IPS-20b (cell line): ENCODE data around the gene HACD2.

Source experiments
- H3K27ac ChIP-seq: one replicate; pipeline ENCODE4 v1.5.1; 2013; ENCODE audit warnings: low read length
- H3K27me3 ChIP-seq: 2 replicates; pipeline ENCODE4 v1.6.1; 2013; ENCODE audit warnings: mild to moderate bottlenecking, low read length, inconsistent platforms; ENCODE audit not compliant: insufficient read depth
- H3K36me3 ChIP-seq: 2 replicates; pipeline ENCODE4 v1.6.1; 2013; ENCODE audit warnings: low read depth, mild to moderate bottlenecking, inconsistent platforms, low read length, moderate library complexity; ENCODE audit not compliant: insufficient read depth
- H3K4me1 ChIP-seq: 2 replicates; pipeline ENCODE4 v1.6.1; 2013; ENCODE audit warnings: mild to moderate bottlenecking, control low read depth, inconsistent platforms, low read length, moderate library complexity; ENCODE audit not compliant: insufficient read depth
- H3K4me3 ChIP-seq: 2 replicates; pipeline ENCODE4 v1.5.1; 2013; ENCODE audit warnings: mild to moderate bottlenecking, low read length, inconsistent platforms
- H3K9ac ChIP-seq: 2 replicates; pipeline ENCODE4 v1.6.1; 2013; ENCODE audit warnings: low read depth, mild to moderate bottlenecking, inconsistent platforms, low read length, moderate library complexity
- H3K9me3 ChIP-seq: 2 replicates; pipeline ENCODE4 v1.6.1; 2013; ENCODE audit warnings: mild to moderate bottlenecking, low read depth, low read length, inconsistent platforms; ENCODE audit not compliant: insufficient read depth

HACD2 gene

DNA sequence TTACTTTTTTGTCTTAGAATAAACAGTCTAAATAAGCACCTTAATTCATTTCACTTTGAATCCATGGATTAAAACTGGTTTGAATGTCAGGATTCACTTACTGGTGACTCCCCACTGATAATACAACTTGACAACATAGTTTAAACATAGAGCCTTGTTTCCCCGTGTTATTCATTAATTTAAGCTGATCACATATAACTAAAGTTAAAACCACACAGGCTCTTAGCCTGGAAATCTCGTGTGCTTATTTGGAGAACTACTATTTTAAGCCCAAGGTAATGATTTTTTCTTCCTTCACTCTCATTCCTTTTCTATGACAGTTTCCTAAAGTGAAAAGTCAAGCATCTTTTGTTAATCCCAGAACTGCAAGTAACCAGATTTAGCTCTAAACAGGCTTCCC lies 64.2 kb downstream of the HACD2 start:
- Histone ChIP-seq H3K27me3 (no peaks in the 10 kb centered on the region), H3K27ac (no peak overlapping the region), H3K9ac (no peak overlapping the region), H3K4me1 (no peaks in the 10 kb centered on the region), H3K36me3 (0 out of 2 replicates have a peak, but pooled peaks cover 4% of the 10 kb centered on the region), H3K4me3 (no peak overlapping the region), H3K9me3 (no peaks in the 10 kb centered on the region)

DNA sequence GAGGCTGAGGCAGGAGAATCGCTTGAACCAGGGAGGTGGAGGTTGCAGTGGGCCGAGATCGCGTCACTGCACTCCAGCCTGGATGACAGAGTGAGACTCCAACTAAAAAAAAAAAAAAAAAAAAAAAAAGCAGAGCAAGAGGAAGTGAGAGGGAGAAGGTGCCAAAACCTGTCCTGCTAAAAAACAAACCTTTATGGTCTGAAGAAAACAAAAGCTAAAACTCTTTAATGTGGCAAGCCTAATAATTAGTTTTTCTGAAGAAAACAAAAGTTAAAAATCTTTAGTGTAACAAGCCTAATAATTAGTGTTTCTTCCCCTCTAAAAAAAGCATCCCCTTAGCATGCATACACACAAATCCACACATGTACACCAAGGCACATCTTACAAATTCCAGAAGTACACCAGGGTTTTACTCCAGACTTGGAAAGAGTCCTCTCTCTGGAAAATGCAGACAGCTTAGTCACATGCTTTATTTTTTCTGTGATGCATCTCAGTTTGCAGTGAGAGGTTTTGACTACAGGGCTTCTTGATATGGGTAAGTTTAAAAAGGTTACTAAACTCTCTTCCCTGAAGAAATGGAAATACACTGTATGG lies 65.9 kb downstream of the HACD2 start:
- H3K36me3 ChIP-seq: 0 out of 2 replicates have a peak, but pooled peaks cover 4% of the 10 kb centered on the region
- no peaks in the 10 kb centered on the region for H3K4me1 ChIP-seq
- H3K27ac ChIP-seq: no peak overlapping the region
- H3K9me3 ChIP-seq: no peaks in the 10 kb centered on the region
- no peak overlapping the region for H3K9ac ChIP-seq
- no peaks in the 10 kb centered on the region for H3K27me3 ChIP-seq
- H3K4me3 ChIP-seq: no peak overlapping the region

DNA sequence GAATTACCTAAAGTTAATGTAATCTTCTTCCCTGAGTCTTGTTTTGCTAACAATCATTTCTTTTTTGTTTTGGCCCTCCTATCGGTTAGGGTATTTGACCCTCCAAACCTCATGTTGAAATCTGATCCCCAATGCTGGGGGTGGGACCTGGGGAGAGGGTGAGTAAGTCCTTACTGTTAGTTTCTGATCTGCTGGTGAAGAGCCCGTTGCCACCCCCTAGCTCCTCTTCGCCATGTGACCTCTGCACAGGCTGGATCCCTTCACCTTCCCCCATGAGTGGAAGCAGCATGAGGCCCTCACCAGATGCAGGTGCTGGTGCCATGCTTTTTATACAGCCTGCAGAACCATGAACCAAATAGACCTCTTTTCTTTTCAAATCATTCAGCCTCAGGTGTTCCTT lies 73.1 kb downstream of the HACD2 start:
- H3K27ac ChIP-seq: no peak overlapping the region
- H3K9me3 ChIP-seq: no peaks in the 10 kb centered on the region
- no peak overlapping the region; the same call in 1 of the 2 replicates for H3K4me3 ChIP-seq
- H3K27me3 ChIP-seq: no peaks in the 10 kb centered on the region
- H3K4me1 ChIP-seq: peaks cover 3% of the 10 kb centered on the region; the same call in 1 of the 2 replicates
- H3K36me3 ChIP-seq: peaks cover 12% of the 10 kb centered on the region; the same call in 1 of the 2 replicates
- H3K9ac ChIP-seq: no peak overlapping the region

DNA sequence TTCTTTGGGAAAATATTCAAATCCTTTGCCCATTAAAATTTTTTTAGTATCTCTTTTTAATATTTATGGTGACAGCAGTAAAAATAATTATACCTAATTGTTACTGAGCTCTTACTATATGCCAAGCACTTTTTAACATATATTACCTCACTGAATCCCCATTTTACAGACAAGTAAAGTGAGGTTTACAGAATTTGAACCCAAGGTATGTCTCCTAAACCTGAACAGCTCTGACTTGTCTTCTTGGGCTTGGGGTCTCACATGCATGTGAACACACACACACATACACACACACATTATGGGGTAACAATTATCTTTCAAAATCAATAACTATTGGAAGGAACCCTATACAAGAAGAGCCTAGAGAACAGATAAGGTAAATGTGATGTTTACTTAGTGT lies 73.8 kb downstream of the HACD2 start:
- Histone ChIP-seq H3K27ac (no peak overlapping the region), H3K27me3 (no peaks in the 10 kb centered on the region), H3K36me3 (peaks cover 12% of the 10 kb centered on the region; the same call in 1 of the 2 replicates), H3K4me3 (no peak overlapping the region; the same call in 1 of the 2 replicates), H3K4me1 (peaks cover 3% of the 10 kb centered on the region; the same call in 1 of the 2 replicates), H3K9ac (no peak overlapping the region), H3K9me3 (no peaks in the 10 kb centered on the region)

DNA sequence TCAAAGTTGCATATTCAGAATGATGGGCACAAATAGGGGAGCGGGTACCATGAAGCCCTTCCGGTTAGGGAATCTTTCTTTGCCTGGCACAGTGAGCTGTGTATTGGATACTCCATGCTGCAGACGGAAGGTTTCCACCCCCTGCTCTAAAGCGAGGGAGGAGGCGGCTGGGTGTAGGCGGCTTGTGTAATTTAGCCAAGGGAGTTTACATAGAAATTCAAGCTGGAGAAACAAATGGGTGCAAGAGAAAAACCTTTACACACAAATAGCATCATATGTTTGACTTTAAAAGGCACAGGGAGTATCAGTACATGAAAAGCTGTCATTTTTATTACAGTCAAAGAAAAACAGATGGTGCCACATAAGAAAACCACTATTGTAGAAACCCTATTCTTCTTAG lies 76.7 kb downstream of the HACD2 start:
- no peaks in the 10 kb centered on the region for H3K9me3 ChIP-seq
- H3K27ac ChIP-seq: no peak overlapping the region
- 0 out of 2 replicates have a peak, but pooled peaks cover 7% of the 10 kb centered on the region for H3K36me3 ChIP-seq
- H3K4me3 ChIP-seq: no peak overlapping the region
- H3K4me1 ChIP-seq: peaks cover 8% of the 10 kb centered on the region; the same call in 1 of the 2 replicates
- peaks cover 16% of the 10 kb centered on the region for H3K27me3 ChIP-seq
- H3K9ac ChIP-seq: no peak overlapping the region

DNA sequence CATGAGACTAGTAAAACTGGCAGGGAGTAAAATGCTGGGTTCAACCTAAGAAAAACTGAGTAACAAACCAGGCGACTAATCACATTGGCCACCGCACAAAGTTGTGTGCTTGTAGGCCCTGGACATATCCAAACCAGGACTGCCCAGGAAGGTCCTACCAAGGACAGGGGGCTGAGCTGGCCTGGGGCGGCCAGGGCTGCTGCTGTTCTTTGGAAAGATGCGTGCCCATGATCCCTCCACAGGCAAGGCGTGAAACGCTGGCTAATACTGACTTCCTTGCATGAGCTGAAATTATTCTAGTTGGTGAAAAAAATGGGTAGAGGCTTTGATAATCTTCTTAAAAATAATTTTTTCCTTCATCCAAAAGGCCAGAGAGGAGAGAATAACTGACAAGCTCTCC lies 79.0 kb downstream of the HACD2 start:
- no peaks in the 10 kb centered on the region for H3K36me3 ChIP-seq
- no peak overlapping the region for H3K4me3 ChIP-seq
- no peaks in the 10 kb centered on the region for H3K9me3 ChIP-seq
- H3K9ac ChIP-seq: no peak overlapping the region
- peaks cover 5% of the 10 kb centered on the region; the same call in 1 of the 2 replicates for H3K4me1 ChIP-seq
- no peak overlapping the region for H3K27ac ChIP-seq
- H3K27me3 ChIP-seq: peaks cover 21% of the 10 kb centered on the region

DNA sequence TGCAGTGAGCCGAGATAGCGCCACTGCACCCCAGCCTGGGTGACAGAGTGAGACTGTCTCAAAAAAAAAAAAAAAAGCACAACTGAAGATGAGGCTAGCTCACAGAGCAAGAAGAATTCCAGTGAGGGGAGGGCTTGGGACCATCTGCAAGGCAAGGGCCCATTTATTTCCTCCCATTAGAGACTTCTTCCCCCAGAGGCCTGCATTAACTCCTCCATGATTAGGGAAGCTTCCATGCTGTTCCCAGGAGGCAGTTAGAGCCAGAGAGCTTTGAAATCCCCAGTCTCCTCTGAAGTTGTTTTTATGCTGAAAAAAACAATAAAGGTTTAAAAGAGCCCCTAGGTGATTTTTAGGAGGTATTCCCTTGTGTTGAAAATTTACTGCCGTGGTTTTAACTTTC lies 81.7 kb downstream of the HACD2 start:
- no peak overlapping the region for H3K4me3 ChIP-seq
- peaks cover 11% of the 10 kb centered on the region for H3K36me3 ChIP-seq
- peaks cover 21% of the 10 kb centered on the region for H3K27me3 ChIP-seq
- H3K9ac ChIP-seq: no peak overlapping the region
- no peaks in the 10 kb centered on the region for H3K9me3 ChIP-seq
- no peak overlapping the region for H3K27ac ChIP-seq
- peaks cover 5% of the 10 kb centered on the region; the same call in 1 of the 2 replicates for H3K4me1 ChIP-seq

DNA sequence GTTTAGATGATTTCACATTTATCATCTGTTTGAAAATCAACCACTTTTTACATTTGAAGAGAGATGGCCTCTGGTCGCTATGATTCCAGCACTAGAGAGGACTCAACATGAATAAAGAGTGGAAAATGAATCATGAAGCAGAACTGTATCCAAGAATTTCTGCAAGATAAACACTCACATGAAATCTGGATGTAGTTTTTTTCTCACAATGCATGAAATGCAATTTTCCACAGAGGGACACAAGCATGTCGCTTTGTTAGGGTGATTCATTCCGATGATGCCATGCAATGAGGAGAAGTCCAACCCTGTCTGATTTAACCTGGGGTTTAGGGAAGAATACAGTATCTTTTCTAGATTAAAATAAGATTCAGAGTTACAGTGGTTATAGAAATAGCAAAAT lies 85.5 kb downstream of the HACD2 start:
- H3K4me3 ChIP-seq: no peak overlapping the region
- H3K4me1 ChIP-seq: peaks cover 5% of the 10 kb centered on the region; the same call in 1 of the 2 replicates
- peaks cover 29% of the 10 kb centered on the region for H3K36me3 ChIP-seq
- H3K27ac ChIP-seq: no peak overlapping the region
- H3K9me3 ChIP-seq: no peaks in the 10 kb centered on the region
- H3K27me3 ChIP-seq: peaks cover 13% of the 10 kb centered on the region
- H3K9ac ChIP-seq: no peak overlapping the region

DNA sequence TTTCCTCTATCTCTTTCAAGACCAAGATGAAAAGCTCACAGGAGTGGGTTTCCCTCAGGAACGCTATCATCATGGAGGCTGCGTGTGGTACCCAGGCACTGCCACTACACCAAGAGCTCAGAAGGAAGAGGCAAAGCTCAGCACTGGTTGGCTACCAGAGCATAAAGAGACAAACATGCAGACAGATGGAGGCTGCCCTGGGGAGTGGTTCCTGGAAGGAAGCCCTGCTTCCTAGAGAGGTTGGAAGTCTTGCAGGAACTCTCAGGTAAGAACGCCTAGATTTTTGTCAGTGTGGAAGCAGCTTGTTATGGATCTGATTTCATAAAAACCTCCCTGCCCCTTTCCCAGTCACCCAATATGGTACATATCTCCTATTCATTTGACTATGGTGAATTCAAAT lies 86.1 kb downstream of the HACD2 start:
- H3K4me3 ChIP-seq: no peak overlapping the region
- H3K36me3 ChIP-seq: peaks cover 35% of the 10 kb centered on the region
- H3K9ac ChIP-seq: no peak overlapping the region
- peaks cover 7% of the 10 kb centered on the region; the same call in 1 of the 2 replicates for H3K27me3 ChIP-seq
- peaks cover 4% of the 10 kb centered on the region; the same call in 1 of the 2 replicates for H3K4me1 ChIP-seq
- no peaks in the 10 kb centered on the region for H3K9me3 ChIP-seq
- no peak overlapping the region for H3K27ac ChIP-seq

DNA sequence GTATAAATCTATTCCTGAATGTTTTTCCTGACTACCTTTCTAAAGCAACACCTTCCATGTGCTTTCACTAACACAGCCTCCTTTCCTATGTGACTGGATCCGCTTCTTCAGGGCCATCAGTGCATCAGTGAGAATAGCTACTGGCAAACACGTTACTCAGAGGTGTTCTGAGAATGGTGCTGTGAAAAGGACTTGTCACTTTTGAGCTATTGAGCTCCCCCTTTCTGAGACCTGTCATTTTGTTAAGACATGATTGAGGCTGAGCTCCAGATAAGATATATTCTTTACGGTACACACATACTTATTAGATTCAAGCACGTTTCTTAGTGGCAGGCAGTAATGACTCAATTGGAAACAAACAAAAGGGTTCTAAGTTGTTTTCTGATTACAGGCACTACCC lies 90.9 kb downstream of the HACD2 start:
- Histone ChIP-seq H3K27me3 (no peaks in the 10 kb centered on the region), H3K4me1 (no peaks in the 10 kb centered on the region), H3K9ac (no peak overlapping the region), H3K27ac (no peak overlapping the region), H3K4me3 (no peak overlapping the region), H3K36me3 (peaks cover 34% of the 10 kb centered on the region; the same call in 1 of the 2 replicates), H3K9me3 (no peaks in the 10 kb centered on the region)

DNA sequence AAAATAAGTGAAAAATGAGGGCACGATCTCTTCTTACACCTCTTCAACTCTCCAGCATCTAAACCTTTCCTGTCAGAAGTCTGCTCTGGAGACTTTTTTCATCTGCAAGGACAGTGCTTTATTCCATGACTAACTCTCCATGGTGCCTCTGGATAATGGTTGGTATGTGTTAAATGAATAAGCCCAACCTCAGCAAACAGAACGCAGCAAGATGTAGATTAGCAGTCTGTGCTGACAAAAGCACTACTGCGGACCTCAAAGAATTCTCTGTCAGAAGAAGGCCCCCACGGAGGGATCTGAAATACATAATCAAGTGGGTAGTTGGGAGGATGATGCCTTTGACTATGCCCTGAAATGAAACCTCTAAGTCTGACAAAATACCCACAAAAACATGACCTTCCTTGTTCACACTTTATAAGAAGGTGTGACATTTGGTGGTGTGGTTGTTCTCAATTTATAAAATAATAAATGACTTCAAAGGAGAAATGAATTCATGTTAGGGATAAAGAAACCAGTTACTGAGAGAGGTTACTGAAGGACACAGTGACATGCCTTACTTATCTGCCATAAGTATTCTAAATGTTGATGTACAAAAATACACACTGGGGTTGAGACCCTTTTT lies 92.8 kb downstream of the HACD2 start:
- peaks cover 21% of the 10 kb centered on the region; the same call in 1 of the 2 replicates for H3K36me3 ChIP-seq
- no peak overlapping the region for H3K9ac ChIP-seq
- H3K4me1 ChIP-seq: no peaks in the 10 kb centered on the region
- H3K4me3 ChIP-seq: no peak overlapping the region
- no peaks in the 10 kb centered on the region for H3K27me3 ChIP-seq
- no peaks in the 10 kb centered on the region for H3K9me3 ChIP-seq
- H3K27ac ChIP-seq: no peak overlapping the region

DNA sequence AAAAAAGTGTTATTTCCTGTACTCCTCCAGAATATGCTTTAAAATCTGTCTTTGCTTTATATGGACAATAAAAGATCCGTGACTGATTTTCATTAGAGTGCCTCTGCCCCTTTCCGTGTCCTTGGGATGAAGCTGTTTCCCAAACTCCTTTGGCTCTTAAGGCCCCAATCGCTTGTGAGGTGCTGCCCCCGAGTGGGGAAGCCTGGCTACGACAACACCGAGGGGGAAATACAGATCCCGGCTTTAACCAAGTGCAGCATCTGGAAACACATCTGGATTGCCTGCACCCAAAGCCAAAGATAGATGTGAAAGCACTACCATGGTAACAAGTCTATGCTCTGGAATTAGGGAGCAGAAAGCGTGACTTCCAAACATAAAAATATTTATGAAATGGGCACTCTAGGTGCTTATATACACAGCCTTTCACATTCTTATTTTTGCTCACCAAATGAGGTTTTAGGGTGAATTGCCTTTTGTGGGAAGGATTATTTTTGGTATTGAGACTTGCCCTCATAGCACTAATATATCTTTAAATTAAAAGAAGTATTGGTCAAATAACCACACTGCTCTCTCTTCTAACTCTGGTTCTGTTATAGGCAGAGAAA lies 95.4 kb downstream of the HACD2 start:
- no peak overlapping the region for H3K9ac ChIP-seq
- no peak overlapping the region for H3K4me3 ChIP-seq

More for the DNA sequence above, 95.4 kb downstream of the HACD2 start:
- H3K9me3 ChIP-seq: no peaks in the 10 kb centered on the region
- no peaks in the 10 kb centered on the region for H3K4me1 ChIP-seq
- no peak overlapping the region for H3K27ac ChIP-seq
- H3K36me3 ChIP-seq: peaks cover 13% of the 10 kb centered on the region; the same call in 1 of the 2 replicates
- H3K27me3 ChIP-seq: no peaks in the 10 kb centered on the region
